H1 (cell line): ENCODE measurements around the gene ARHGAP8. TPM values are rescaled to one million over a fixed set of nuclear protein-coding genes. Genes with fewer than 3 reads are reported as not detected.
A peak's percentile ranks its signal among the peaks of the same experiment; 100 is the strongest.

Experiments
- ATF3 ChIP-seq: IDR thresholded peaks from 2 replicates; pipeline ENCODE4 v1.6.1; 2011; ENCODE audit warnings: low read depth, mild to moderate bottlenecking, low read length; ENCODE audit not compliant: insufficient read depth
- GABPA ChIP-seq: IDR thresholded peaks from 2 replicates; pipeline ENCODE4 v1.6.1; 2011; ENCODE audit warnings: mild to moderate bottlenecking, low read length, moderate library complexity, borderline replicate concordance; ENCODE audit not compliant: insufficient read depth
- POLR2AphosphoS5 ChIP-seq: IDR thresholded peaks from 2 replicates; pipeline ENCODE4 v1.6.1; 2011; ENCODE audit warnings: low read depth, low read length
- TAF7 ChIP-seq: optimal IDR thresholded peaks from 2 replicates; pipeline ENCODE3; 2011; ENCODE audit warnings: low read depth, mild to moderate bottlenecking, inconsistent platforms, low read length, moderate library complexity, borderline replicate concordance
- TBP ChIP-seq: IDR thresholded peaks from 2 replicates; pipeline ENCODE4 v1.6.1; 2011; ENCODE audit warnings: low read depth, low read length, improper control_type of control experiment
- TEAD4 ChIP-seq: IDR thresholded peaks from 2 replicates; pipeline ENCODE4 v1.6.1; 2012; ENCODE audit warnings: low read depth, low read length, inconsistent platforms, mixed read lengths
- polyA plus RNA-seq, 7 experiments: library from polyadenylated mRNA; depleted of rRNA in 3 of 7; stranded (reverse) in 5 of 7; unstranded in 2 of 7; fragments of >200 nt in 5 of 7; fragments of 200-250 nt in 2 of 7; gene quantifications; 1 replicate in 5 of 7; 2 replicates in 1 of 7; 4 replicates in 1 of 7; pipeline versions ENCODE4 v1.2.1 to v1.2.3, GENCODE V29; 2011 to 2013; ENCODE audit warnings: missing spikeins in 2 of 7, mixed read lengths in 2 of 7
- total RNA-seq: library from RNA; stranded (reverse); fragmentation: NEBNext Ultra II Directional; extraction: Animal tissue kit (Norgen Biotek cat#: 25700); gene quantifications from 2 replicates; pipeline ENCODE4 v1.2.1, GENCODE V29; 2021

The ARHGAP8 gene
- total and polyA plus RNA-seq, 2 of the 8 experiments (the other 6 are each of a cell fraction or from before 2014, with no cell fraction given) = 35.6 to 47.7 TPM

DNA sequence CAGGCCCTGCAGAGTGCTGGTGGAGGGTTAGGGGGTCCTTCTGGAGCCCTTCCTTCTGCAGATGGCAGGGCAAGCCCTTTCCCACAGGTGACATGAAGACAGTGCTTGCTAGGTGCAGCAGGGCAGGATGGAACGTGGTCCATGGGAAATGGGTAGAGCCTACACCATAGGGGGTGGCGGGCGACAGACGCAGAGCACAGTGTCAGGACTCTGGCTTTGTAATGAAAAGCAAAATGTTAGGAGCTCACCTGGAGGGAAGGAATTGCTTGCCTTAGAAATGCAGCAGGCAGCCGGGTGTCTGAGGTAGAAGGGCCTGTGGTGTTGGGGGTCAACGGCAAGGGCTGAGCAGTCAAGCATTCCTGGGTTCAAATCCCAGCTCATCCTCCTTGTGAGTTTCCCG, 54.9 kb downstream of the ARHGAP8 start (continued):
- TF ChIP-seq TAF7 (no peak), GABPA (peak; percentile 15; the same call in 1 of the 2 replicates), TEAD4 (peak; percentile 40; the same call in 1 of the 2 replicates), TBP (no peak), POLR2AphosphoS5 (0 out of 2 replicates have a peak, but pooled peaks have one; percentile 11), ATF3 (no peak)
